Stimulated activated CD4-positive, alpha-beta T cell treated with anti-CD3 and anti-CD28 coated beads, Interleukin-12 subunit alpha, Interleukin-12 subunit beta, amount 100 ng/mL, for 24 hours (primary cell): ENCODE data around the gene ZNF784.

Experiments
- DNase-seq, 2 experiments: peaks; one replicate each; pipeline ENCODE4 v3.0.0-alpha.2; 2020; ENCODE audit warnings: low read depth in 2 of 2

Gene ZNF784

DNA sequence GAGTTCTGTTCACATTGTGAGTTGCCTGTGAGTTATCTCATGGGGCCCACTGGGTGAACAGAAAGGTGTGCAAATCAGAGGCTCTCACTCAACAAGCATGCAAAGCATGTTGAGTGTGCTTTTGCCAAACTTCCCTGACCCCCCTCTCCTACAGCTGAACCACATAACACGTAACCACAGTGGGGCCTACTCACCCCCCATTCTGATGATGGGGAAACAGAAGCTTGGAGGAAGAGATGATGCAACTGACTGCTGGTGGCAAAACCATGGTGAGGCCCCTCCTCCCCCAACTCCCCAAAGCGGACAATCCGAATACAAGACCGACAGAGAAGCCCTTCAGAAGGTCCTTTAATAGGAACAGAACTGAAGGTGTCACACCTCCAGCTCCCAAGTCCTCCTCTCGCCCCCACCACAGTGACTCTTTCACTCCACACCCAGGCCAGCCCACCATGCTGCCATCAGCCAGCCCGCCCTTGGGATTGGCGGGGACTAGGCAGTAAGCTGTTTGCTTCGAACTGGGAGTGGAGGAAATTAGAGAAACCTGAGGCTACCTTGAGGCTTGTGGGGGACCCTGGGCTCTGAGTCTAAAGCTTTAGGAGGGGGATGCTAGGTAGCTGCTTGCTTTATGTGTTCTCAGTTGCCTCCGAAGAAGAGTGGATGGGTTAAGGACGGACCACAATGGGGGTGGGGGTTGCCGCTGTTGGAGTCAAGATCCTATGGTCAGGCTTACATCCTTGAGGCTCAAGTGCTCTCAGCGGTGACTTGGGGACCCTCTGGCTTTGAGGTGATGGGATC lies 3.8 kb downstream of the ZNF784 start:
- DNase-seq = no peak

DNA sequence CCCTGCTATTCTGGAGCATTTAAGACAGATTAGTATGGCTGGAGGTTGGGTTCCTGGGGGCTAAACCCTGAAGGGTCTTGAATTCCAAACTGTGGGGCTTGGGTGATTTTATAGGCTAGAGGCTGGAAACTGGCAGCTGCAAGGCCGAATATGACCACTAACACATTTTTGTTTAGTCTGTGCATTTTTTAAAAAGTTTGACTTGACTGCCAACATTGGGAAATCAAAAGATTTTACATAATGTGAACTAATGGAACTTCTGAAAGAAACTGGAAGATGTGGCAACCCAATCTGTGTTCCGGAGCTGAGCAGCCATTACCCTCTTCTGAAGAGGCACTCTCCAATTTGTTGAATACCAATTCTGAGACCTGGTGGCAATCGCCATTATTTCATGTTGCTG lies 5.1 kb downstream of the ZNF784 start:
- no peak for DNase-seq

DNA sequence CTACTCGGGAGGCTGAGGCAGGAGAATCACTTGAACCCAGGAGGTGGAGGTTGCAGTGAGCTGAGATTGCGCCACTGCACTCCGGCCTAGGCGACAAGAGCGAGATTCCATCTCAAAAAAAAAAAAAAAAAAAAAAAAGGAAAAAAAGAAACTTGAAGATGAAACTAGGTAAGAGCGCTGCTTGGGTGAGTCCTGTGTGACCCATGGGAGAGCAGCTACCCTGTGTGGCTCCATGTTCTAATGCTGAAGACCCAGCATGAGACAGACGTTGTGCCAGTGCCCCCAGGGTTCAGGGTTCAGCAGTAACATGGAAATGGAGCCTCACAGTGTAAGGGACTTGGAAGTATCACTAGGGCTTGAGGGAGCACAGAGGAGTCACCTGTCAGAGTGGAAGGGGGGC lies 5.9 kb downstream of the ZNF784 start:
- DNase-seq = no peak

DNA sequence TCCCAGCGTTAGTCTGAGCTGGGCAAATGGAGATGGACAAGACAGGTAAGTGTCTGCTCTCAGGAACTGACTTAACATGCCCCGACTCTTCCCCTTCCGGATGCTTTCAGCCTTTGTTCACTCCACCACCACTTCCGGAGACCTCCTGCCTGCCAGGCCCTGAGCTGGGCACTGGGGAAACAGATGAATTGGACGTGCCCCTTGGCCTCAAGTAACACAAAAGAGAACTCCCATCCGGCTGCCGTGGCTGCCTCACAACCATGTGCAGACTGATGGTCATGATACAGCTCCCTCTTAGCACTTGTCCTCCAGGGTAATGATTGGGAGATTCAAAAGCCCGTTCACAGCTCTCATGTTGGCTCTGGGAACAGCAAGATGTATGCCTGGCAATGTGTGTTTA lies 6.9 kb downstream of the ZNF784 start:
- no peak for DNase-seq

GRCh38 chr19:55616395-55616875 lies 7.9 kb downstream of the ZNF784 start:
- DNase-seq = no peak

- DNase-seq = no peak
Observed at GRCh38 chr19:55615543-55616394, 8.6 kb downstream of the ZNF784 start.

GRCh38 chr19:55614711-55615542 lies 9.4 kb downstream of the ZNF784 start:
- no peak for DNase-seq

GRCh38 chr19:55613930-55614710 lies 10.2 kb downstream of the ZNF784 start:
- DNase-seq = no peak

GRCh38 chr19:55613396-55613795 lies 11.0 kb downstream of the ZNF784 start:
- DNase-seq = no peak

DNA sequence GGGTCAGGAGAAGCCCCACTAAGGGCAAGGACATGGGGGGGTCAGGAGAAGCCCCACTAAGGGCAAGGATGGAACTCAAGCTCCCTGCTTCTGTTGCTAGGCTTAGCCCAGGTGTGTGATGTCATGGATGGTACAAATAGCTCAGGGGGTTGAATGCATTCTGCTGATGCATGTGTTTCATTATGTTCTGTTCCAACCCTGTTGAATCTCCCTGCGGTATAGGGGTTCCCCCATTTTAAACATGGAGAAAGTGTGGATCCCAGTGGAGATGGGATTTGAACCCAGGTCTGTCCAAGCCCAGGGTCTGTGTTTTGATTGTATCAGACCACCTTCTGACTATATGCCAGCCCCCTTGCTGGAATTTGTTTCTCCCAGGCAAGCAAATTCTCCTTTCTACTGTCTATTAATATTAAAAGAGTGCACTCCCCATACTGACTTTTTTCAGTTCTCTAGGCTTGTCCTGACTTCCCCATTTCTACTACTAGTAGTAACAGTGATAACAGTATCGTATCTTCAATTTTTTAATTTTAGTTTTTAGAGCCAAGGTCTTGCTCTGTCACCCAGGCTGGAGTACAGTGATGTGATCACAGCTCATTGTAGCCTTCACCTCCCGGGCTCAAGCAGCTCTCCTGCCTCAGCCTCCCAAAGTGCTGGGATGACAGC lies 12.3 kb downstream of the ZNF784 start:
- DNase-seq = no peak

GRCh38 chr19:55611300-55611982 lies 12.9 kb downstream of the ZNF784 start:
- no peak for DNase-seq

DNA sequence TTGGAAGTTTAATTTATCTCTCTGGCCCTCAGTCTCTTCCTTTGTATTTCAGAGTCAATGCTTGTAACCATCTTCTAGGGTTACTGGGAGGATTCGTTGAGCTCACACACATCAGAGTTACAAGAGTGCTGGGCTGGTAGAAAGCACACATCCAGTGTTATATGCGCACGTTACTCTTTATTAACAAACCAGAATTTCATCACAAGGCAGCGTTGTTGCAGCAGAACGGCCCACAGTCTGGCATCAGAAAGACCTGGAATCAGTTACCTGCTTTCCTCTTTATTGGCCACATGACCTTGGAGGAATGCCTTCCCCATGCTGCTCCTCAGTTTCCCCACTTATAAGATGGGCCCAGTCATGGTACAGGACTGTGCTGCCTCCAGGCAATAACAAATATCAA lies 15.0 kb downstream of the ZNF784 start:
- DNase-seq = no peak

GRCh38 chr19:55606817-55607216 lies 17.5 kb downstream of the ZNF784 start:
- no peak for DNase-seq

DNA sequence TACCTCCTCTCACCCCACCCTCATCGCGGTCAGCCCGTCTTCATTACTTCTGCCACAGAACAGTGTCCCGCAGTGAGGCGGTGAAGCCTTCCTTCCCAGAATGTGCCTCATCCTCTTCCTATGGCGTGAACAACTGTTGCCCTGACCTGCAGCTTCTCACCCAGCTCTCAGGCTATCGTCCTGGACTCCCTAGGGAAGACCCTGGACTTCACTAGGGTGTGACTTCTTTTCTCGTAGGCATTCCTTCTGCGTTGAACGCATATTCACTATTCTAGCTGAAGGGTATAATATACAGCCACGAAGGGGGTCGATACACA lies 17.9 kb downstream of the ZNF784 start:
- no peak for DNase-seq

GRCh38 chr19:55605637-55606470 lies 18.5 kb downstream of the ZNF784 start, which contains the start of gene ZNF865:
Gene ZNF865 (plus strand): TSS chr19:55605647. CDS start chr19:55613619, 7,972 bp downstream.
- DNase-seq = peak in 1 of 2 experiments; percentile 70

DNA sequence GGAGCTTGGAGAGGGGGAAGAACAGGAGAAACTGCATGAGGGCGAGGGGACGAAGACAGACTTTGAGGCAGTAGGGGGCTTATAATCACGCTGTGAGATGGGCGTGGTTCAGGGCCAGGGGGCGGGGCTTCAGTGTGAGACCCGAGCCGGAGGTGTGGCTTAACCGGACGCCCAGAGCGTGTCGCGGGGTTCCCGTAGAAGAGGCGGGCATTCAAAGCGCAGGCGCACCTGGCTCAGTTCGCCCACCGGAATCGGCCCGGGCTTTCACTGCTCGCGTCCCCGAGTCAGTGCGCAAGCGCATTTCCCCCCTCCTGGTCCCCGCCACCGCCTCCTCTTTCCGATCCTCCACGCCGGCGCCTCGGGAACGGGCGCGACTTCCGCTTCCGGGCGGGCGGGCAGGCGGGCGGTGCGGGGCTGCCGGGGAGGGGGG lies 19.1 kb downstream of the ZNF784 start:
- DNase-seq = peak; percentile 98

- no peak for DNase-seq
Observed at GRCh38 chr19:55603581-55604292, 20.6 kb downstream of the ZNF784 start.

DNA sequence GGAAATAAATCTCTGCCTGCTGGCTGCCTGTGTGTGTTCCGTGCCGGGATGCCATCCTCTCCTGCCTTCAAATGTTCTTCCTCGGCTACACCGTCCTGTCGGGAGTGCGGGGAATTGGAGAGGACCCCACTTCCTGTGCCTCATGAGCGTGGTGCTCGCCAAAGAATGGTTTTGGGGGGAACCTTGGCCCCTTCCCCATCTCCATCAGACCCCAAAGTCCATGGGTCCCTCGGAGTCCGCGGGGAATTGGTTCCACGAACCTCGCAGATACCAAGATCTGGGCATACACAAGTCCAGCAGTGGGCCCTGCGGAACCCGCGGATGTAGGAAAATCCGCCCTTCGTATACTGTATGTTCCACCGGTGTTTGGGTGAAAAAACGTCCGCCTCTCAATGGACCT lies 21.3 kb downstream of the ZNF784 start:
- DNase-seq = no peak
